ENCODE measurements around the gene MYLK4. TPM values are rescaled to one million over a fixed set of nuclear protein-coding genes. Genes with fewer than 3 reads are reported as not detected.

Gene MYLK4
- polyA plus RNA-seq, 1 experiment, result 0.21 TPM

GRCh38 chr6:2666906-2667575 is 83.7 kb downstream of the MYLK4 start:
- TF ChIP-seq CTCF (IDR thresholded peaks at IDR 0.05; ENCODE audit: low read depth, low read length), result no peak
- no peak overlapping the region for H3K27ac ChIP-seq (ENCODE audit: low read depth, low read length)
- DNase-seq (ENCODE audit: low read depth, low spot score), result no peak
- ChIA-PET POLR2A (no interaction called here), CTCF (no interaction called here)
- peaks cover 3% of the 10 kb centered on the region for H3K27me3 ChIP-seq (ENCODE audit: control insufficient read depth, insufficient read depth, low read length)
- no peak overlapping the region for H3K4me3 ChIP-seq (ENCODE audit: low read depth, low read length)
- no peaks in the 10 kb centered on the region for H3K9me3 ChIP-seq (ENCODE audit: control insufficient read depth, insufficient read depth, low read length)

GRCh38 chr6:2665146-2666070 is 85.3 kb downstream of the MYLK4 start:
- Histone ChIP-seq H3K27ac (ENCODE audit: low read depth, low read length) (no peak overlapping the region), H3K9me3 (ENCODE audit: control insufficient read depth, insufficient read depth, low read length) (no peaks in the 10 kb centered on the region), H3K27me3 (ENCODE audit: control insufficient read depth, insufficient read depth, low read length) (peaks cover 3% of the 10 kb centered on the region), H3K4me3 (ENCODE audit: low read depth, low read length) (no peak overlapping the region)
- no peak for TF ChIP-seq CTCF (IDR thresholded peaks at IDR 0.05; ENCODE audit: low read depth, low read length)
- CTCF ChIA-PET, result no interaction called here
- no peak for DNase-seq (ENCODE audit: low read depth, low spot score)
- POLR2A ChIA-PET, result no interaction called here

- ChIA-PET CTCF (interaction anchor here (2.5 kb wide), 1 partner anchor 29 kb away, joined by 10 read pairs; no protein-coding TSS in a partner anchor), POLR2A (no interaction called here)
- no peaks in the 10 kb centered on the region for H3K9me3 ChIP-seq (ENCODE audit: control insufficient read depth, insufficient read depth, low read length)
- TF ChIP-seq CTCF (IDR thresholded peaks at IDR 0.05; ENCODE audit: low read depth, low read length), result no peak
- H3K27me3 ChIP-seq (ENCODE audit: control insufficient read depth, insufficient read depth, low read length), result no peaks in the 10 kb centered on the region
- DNase-seq (ENCODE audit: low read depth, low spot score), result no peak
- no peak overlapping the region for H3K27ac ChIP-seq (ENCODE audit: low read depth, low read length)
- no peak overlapping the region for H3K4me3 ChIP-seq (ENCODE audit: low read depth, low read length)
These were observed 87.6 kb downstream of the MYLK4 start for GRCh38 chr6:2663123-2663522.

GRCh38 chr6:2661651-2662050 is 89.1 kb downstream of the MYLK4 start:
- H3K27me3 ChIP-seq (ENCODE audit: control insufficient read depth, insufficient read depth, low read length), result no peaks in the 10 kb centered on the region
- no peaks in the 10 kb centered on the region for H3K9me3 ChIP-seq (ENCODE audit: control insufficient read depth, insufficient read depth, low read length)
- DNase-seq (ENCODE audit: low read depth, low spot score), result no peak
- no peak overlapping the region for H3K27ac ChIP-seq (ENCODE audit: low read depth, low read length)
- TF ChIP-seq CTCF (IDR thresholded peaks at IDR 0.05; ENCODE audit: low read depth, low read length), result no peak
- no peak overlapping the region for H3K4me3 ChIP-seq (ENCODE audit: low read depth, low read length)
- ChIA-PET POLR2A (no interaction called here), CTCF (no interaction called here)

GRCh38 chr6:2659882-2660281 is 90.8 kb downstream of the MYLK4 start:
- H3K27me3 ChIP-seq (ENCODE audit: control insufficient read depth, insufficient read depth, low read length), result no peaks in the 10 kb centered on the region
- ChIA-PET POLR2A (no interaction called here), CTCF (interaction anchor here (0.7 kb wide), 1 partner anchor 1064 kb away, joined by 3 read pairs; no protein-coding TSS in a partner anchor)
- no peak for DNase-seq (ENCODE audit: low read depth, low spot score)
- TF ChIP-seq CTCF (IDR thresholded peaks at IDR 0.05; ENCODE audit: low read depth, low read length), result no peak
- H3K4me3 ChIP-seq (ENCODE audit: low read depth, low read length), result no peak overlapping the region
- H3K27ac ChIP-seq (ENCODE audit: low read depth, low read length), result no peak overlapping the region
- H3K9me3 ChIP-seq (ENCODE audit: control insufficient read depth, insufficient read depth, low read length), result no peaks in the 10 kb centered on the region
